PFSK-1 (cell line): ENCODE results near the gene LMAN2.

Experiments used
- POLR2AphosphoS5 ChIP-seq: IDR thresholded peaks from 2 replicates; pipeline ENCODE4 v1.6.1; 2012; ENCODE audit warnings: low read depth, mild to moderate bottlenecking, control low read depth, low read length, moderate library complexity
- SIN3A ChIP-seq: IDR thresholded peaks from 2 replicates; pipeline ENCODE4 v1.6.1; 2012; ENCODE audit warnings: mild to moderate bottlenecking, low read length, moderate library complexity, borderline replicate concordance; ENCODE audit not compliant: insufficient read depth
- TF ChIP-seq, protein P1 (sequence below), 2 experiments: IDR thresholded peaks; 2 replicates each; pipeline versions ENCODE4 v1.6.1 to v1.8.0; 2011 to 2012; ENCODE audit warnings: low read depth in 2 of 2, low read length in 2 of 2, control low read depth in 1 of 2, inconsistent platforms in 1 of 2, mild to moderate bottlenecking in 1 of 2, moderate library complexity in 1 of 2; ENCODE audit not compliant: insufficient read depth in 1 of 2

DNA sequence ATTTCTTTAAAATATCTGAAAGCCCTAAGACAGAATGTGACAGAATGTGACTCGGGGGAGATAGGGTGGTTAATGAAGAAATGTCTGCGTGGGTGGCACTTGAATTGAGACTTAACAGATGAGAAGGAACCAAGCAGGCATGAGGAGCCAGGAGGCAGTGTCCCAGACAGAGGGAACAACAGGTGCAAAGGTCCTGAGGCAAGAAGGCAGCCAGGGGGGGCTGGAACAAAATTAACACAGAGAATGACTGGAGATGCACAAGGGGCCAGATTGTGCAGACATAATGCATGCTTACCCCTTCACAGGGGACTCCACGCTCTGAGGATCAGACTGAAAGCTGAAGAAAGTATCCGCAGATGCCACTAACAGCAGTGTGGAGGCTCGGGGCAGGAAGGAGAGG is 1.7 kb downstream of the LMAN2 start:
- TF ChIP-seq SIN3A (no peak), POLR2AphosphoS5 (no peak)
- TF ChIP-seq, protein P1, sequence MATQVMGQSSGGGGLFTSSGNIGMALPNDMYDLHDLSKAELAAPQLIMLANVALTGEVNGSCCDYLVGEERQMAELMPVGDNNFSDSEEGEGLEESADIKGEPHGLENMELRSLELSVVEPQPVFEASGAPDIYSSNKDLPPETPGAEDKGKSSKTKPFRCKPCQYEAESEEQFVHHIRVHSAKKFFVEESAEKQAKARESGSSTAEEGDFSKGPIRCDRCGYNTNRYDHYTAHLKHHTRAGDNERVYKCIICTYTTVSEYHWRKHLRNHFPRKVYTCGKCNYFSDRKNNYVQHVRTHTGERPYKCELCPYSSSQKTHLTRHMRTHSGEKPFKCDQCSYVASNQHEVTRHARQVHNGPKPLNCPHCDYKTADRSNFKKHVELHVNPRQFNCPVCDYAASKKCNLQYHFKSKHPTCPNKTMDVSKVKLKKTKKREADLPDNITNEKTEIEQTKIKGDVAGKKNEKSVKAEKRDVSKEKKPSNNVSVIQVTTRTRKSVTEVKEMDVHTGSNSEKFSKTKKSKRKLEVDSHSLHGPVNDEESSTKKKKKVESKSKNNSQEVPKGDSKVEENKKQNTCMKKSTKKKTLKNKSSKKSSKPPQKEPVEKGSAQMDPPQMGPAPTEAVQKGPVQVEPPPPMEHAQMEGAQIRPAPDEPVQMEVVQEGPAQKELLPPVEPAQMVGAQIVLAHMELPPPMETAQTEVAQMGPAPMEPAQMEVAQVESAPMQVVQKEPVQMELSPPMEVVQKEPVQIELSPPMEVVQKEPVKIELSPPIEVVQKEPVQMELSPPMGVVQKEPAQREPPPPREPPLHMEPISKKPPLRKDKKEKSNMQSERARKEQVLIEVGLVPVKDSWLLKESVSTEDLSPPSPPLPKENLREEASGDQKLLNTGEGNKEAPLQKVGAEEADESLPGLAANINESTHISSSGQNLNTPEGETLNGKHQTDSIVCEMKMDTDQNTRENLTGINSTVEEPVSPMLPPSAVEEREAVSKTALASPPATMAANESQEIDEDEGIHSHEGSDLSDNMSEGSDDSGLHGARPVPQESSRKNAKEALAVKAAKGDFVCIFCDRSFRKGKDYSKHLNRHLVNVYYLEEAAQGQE (IDR thresholded peaks at IDR 0.05; ENCODE audit: insufficient read depth in 1 of 2, low read depth in 2 of 2, low read length in 2 of 2) = no peak
